Mucosa of rectum (tissue), 2 donors: Measurements from ENCODE around the gene ZNF300.
"Not testable (repeated sequence)": the region's sequence is repeated elsewhere in the genome, so short reads cannot be mapped to it uniquely, and the experiment has no call there.

Source experiments
- H3K27ac ChIP-seq, 2 donors: one replicate each; pipeline ENCODE4 v1.7.0; 2013; ENCODE audit warnings: inconsistent platforms in 2 of 2, low read depth in 2 of 2, low read length in 2 of 2
- H3K27me3 ChIP-seq, 2 donors: one replicate each; pipeline ENCODE4 v1.7.0; 2013; ENCODE audit warnings: low read length in 2 of 2; ENCODE audit not compliant: control insufficient read depth in 2 of 2, insufficient read depth in 2 of 2
- H3K36me3 ChIP-seq, 2 donors: one replicate each; pipeline ENCODE4 v1.7.0; 2013; ENCODE audit warnings: low read length in 2 of 2; ENCODE audit not compliant: control insufficient read depth in 2 of 2, insufficient read depth in 2 of 2
- H3K4me1 ChIP-seq, 2 donors: one replicate each; pipeline ENCODE4 v1.7.0; 2013; ENCODE audit warnings: low read length in 2 of 2, mild to moderate bottlenecking in 1 of 2; ENCODE audit not compliant: control insufficient read depth in 2 of 2, insufficient read depth in 2 of 2
- H3K4me3 ChIP-seq, 2 donors: one replicate each; pipeline ENCODE4 v1.7.0; 2013; ENCODE audit warnings: low read length in 2 of 2
- H3K9ac ChIP-seq, 2 donors: one replicate each; pipeline ENCODE4 v1.7.0; 2013; ENCODE audit warnings: low read length in 2 of 2, low read depth in 1 of 2, mild to moderate bottlenecking in 1 of 2
- H3K9me3 ChIP-seq, 2 donors: one replicate each; pipeline ENCODE4 v1.7.0; 2013; ENCODE audit warnings: low read length in 2 of 2; ENCODE audit not compliant: control insufficient read depth in 2 of 2
- donor health status: healthy.
- donor health status: Normal muscosa, but diverticular disease.

The ZNF300 gene

DNA sequence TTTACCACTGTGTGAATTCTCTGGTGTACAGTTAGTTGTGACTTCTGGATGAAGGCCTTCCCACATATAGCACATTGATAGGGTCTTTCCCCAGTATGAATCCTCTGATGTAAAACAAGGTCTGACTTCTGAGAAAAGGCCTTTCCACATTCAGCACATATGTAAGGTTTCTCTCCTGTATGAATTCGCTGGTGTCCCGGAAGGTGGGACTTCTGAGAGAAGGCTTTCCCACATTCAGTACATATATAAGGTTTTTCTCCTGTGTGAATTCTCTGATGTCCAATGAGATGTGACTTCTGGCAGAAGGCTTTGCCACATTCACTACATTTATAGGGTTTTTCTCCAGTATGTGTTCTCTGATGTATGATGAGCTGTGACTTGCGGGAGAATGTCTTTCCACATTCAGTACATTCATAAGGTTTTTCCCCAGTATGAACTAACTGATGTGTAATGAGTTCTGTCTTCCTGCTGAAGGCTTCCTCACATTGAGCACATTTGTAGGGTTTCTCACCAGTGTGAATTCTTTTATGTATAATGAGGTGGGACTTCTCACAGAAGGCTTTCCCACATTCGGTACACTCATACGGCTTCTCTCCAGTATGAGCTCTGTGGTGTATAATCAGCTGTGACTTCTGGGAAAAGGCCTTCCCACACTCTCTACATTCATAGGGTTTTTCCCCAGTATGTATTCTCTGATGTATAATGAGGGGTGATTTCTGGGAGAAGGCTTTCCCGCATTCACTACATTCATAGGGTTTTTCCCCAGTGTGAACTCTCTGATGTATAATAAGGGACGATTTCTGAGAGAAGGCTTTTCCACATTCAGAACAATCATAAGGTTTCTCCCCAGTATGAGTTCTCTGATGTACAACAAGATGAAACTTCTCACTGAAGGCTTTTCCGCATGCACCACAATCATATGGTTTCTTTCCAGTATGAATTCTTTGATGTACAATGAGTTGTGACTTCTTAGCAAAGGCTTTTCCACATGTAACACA lies 9.1 kb downstream of the ZNF300 start:
- Histone ChIP-seq H3K36me3 (peaks cover 0 to 5% of the 10 kb centered on the region in 2 donors), H3K27me3 (no peaks in the 10 kb centered on the region), H3K9ac (no peak overlapping the region), H3K9me3 (peaks cover 47 to 53% of the 10 kb centered on the region in 2 donors), H3K4me3 (no peak overlapping the region), H3K27ac (no peak overlapping the region), H3K4me1 (no peaks in the 10 kb centered on the region)

DNA sequence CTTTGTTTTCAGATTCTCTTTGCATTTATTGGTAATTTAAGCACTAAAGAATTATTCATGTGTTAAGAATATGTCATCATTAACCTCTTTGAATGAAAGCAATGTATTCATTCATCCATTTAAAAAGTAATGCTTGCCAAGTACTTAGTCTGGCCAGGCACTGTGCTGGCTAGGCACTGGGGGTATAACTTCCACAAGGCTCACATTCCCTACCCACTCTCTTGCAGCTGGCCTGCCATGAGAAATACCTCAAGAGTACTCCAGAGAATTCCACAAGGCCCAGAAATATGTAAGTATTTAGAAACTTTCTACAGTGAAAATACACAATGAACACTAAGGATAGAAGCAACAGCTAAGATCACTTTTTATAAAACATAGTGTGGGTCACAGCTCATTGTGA lies 25.4 kb downstream of the ZNF300 start:
- H3K27ac ChIP-seq, result no peak overlapping the region
- H3K36me3 ChIP-seq, result no peaks in the 10 kb centered on the region
- H3K27me3 ChIP-seq, result no peaks in the 10 kb centered on the region
- H3K4me1 ChIP-seq, result no peaks in the 10 kb centered on the region
- H3K9me3 ChIP-seq, result no peaks in the 10 kb centered on the region
- no peak overlapping the region for H3K4me3 ChIP-seq
- H3K9ac ChIP-seq, result no peak overlapping the region

GRCh38 chr5:150862070-150862469 lies 42.7 kb downstream of the ZNF300 start:
- no peaks in the 10 kb centered on the region for H3K27me3 ChIP-seq
- no peak overlapping the region for H3K9ac ChIP-seq
- no peak overlapping the region for H3K4me3 ChIP-seq
- H3K36me3 ChIP-seq, result no peaks in the 10 kb centered on the region
- no peak overlapping the region for H3K27ac ChIP-seq
- no peaks in the 10 kb centered on the region for H3K4me1 ChIP-seq
- H3K9me3 ChIP-seq, result peaks cover 0 to under 1% of the 10 kb centered on the region in 2 donors

GRCh38 chr5:150860246-150860821 lies 44.4 kb downstream of the ZNF300 start:
- H3K27ac ChIP-seq, result no peak overlapping the region
- no peaks in the 10 kb centered on the region for H3K9me3 ChIP-seq
- H3K9ac ChIP-seq, result no peak overlapping the region
- H3K36me3 ChIP-seq, result no peaks in the 10 kb centered on the region
- no peaks in the 10 kb centered on the region for H3K4me1 ChIP-seq
- no peak overlapping the region for H3K4me3 ChIP-seq
- H3K27me3 ChIP-seq, result no peaks in the 10 kb centered on the region

DNA sequence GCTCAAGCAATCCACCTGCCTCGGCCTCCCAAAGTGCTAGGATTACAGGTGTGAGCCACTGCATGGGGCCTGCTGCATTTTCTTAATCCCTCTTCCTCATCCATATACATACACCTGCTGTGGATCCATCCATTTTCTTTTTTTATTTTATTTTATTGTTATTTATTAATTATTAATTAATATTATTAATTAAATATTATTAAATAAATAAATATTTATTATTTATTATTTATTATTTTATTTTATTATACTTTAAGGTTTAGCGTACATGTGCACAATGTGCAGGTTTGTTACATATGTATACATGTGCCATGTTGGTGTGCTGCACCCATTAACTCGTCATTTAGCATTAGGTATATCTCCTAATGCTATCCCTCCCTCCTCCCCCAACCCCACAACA lies 48.1 kb downstream of the ZNF300 start:
- H3K9me3 ChIP-seq, H3K36me3 ChIP-seq, H3K27ac ChIP-seq, H3K9ac ChIP-seq, H3K27me3 ChIP-seq, H3K4me3 ChIP-seq, H3K4me1 ChIP-seq: not testable (repeated sequence)

DNA sequence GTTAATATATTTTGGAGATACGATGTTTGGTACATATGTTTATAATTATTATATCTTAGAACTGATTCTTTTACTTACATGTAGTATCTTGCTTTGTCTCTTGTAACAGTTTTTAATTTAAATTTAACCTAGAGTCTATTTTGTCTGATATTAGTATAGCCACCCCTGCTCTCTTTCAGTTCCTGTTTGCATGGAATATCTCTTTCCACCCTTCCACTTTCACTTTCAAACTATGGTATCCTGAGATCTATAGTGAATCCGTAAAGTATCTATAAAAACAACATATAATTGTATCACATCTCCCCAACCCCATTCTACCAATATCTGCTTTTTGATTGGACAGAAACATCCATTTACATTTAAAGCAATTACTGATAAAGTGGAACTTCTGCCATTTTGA lies 51.2 kb downstream of the ZNF300 start:
- no peaks in the 10 kb centered on the region for H3K9me3 ChIP-seq
- H3K27me3 ChIP-seq, result no peaks in the 10 kb centered on the region
- no peaks in the 10 kb centered on the region for H3K4me1 ChIP-seq
- no peaks in the 10 kb centered on the region for H3K36me3 ChIP-seq
- H3K9ac ChIP-seq, result no peak overlapping the region
- H3K27ac ChIP-seq, result no peak overlapping the region
- H3K4me3 ChIP-seq, result no peak overlapping the region

DNA sequence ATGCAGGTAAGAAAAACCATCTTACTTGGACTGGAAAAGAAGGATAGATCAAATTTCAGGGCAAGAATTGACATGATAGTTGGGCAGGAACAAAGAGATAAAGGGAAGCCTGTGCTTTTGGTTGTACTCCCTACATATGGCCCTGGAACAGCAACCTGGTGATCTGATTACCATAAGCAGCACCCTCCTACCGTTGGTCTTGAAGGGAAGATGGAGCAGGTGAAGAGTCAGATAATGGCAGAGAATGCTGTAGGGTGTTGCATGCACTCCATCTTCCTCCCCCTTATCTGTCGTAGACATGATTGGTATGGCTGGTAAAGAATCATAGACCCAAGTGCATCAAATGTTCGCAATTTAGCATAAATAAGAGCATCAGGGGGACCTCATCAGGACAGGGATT lies 53.7 kb downstream of the ZNF300 start:
- Histone ChIP-seq H3K36me3 (no peaks in the 10 kb centered on the region), H3K9ac (no peak overlapping the region), H3K27me3 (no peaks in the 10 kb centered on the region), H3K9me3 (no peaks in the 10 kb centered on the region), H3K4me1 (peaks cover 0 to 3% of the 10 kb centered on the region in 2 donors), H3K4me3 (no peak overlapping the region), H3K27ac (no peak overlapping the region)

GRCh38 chr5:150848271-150848670 lies 56.5 kb downstream of the ZNF300 start:
- H3K4me3 ChIP-seq, result no peak overlapping the region
- no peaks in the 10 kb centered on the region for H3K36me3 ChIP-seq
- peaks cover 0 to 3% of the 10 kb centered on the region in 2 donors for H3K4me1 ChIP-seq
- H3K9ac ChIP-seq, result no peak overlapping the region
- no peak overlapping the region for H3K27ac ChIP-seq
- no peaks in the 10 kb centered on the region for H3K27me3 ChIP-seq
- H3K9me3 ChIP-seq, result no peaks in the 10 kb centered on the region

DNA sequence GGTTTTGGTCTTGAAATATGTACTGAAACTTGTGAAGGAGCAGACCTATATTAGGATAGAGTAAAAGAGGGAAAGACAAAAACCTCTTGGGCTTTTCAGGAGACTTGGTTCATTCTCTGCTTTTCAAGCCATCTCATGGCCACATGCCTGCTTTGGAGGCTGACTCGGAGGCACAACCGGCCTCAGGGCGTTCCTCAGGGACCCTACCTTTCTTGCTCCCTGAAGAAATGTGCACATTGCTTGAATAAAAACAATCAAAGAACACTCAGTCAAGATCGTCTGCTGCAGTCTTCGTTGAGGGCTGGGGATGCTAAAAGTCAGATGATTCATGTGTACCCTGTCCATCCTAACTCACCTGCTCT lies 57.5 kb downstream of the ZNF300 start:
- H3K4me3 ChIP-seq, result no peak overlapping the region
- H3K4me1 ChIP-seq, result peaks cover 0 to 3% of the 10 kb centered on the region in 2 donors
- no peaks in the 10 kb centered on the region for H3K27me3 ChIP-seq
- H3K9me3 ChIP-seq, result no peaks in the 10 kb centered on the region
- no peak overlapping the region for H3K9ac ChIP-seq
- H3K27ac ChIP-seq, result no peak overlapping the region
- no peaks in the 10 kb centered on the region for H3K36me3 ChIP-seq

DNA sequence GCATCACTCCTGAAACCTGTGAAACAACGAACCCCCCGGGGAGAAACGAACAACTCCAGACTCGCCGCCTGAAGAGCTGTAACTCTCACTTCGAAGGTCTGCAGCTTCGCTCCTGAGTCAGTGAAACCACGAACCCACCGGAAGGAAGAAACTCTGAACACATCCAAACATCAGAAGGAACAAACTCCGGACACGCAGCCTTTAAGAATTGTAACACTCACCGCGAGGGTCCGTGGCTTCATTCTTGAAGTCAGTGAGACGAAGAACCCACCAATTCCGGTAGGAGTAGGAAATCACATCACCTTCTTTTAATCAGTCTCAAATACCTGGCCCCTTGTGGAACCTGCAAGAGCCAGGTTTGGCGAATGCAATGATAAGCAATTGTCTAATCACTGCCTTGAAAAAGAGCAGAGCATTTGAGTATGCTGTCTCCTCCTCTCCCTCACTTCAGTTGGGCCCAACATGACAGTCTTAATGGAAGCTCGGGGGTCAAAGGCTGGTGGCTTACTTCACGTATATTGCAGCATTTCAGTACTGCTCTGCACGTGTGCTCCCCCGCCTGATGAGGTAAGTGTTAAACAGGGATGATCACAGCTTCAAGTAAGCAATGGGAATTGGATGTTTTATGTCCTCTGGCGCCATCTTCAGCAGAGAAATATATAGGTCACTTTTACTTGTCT lies 58.0 kb downstream of the ZNF300 start:
- Histone ChIP-seq H3K4me3 (peak overlapping the region in 1 of 2 donors; percentile 35), H3K9ac (no peak overlapping the region), H3K27me3 (no peaks in the 10 kb centered on the region), H3K4me1 (peaks cover 0 to 3% of the 10 kb centered on the region in 2 donors), H3K9me3 (no peaks in the 10 kb centered on the region), H3K36me3 (no peaks in the 10 kb centered on the region), H3K27ac (peak overlapping the region in 1 of 2 donors; percentile 18)
